ENCODE results near the gene PTPRO.

- TF ChIP-seq CTCF (conservative IDR thresholded peaks at IDR 0.05; ENCODE audit: low read depth, low read length), result 0 out of 2 replicates have a peak, but pooled peaks have one; percentile 20
- no peak for TF ChIP-seq EZH2 (IDR thresholded peaks at IDR 0.05; ENCODE audit: borderline replicate concordance, low read depth, low read length, poor library complexity, severe bottlenecking)
These were observed 43.3 kb upstream of the PTPRO start for GRCh38 chr12:15278816-15279658.

Data from A673 (cell line).